ENCODE measurements around the gene DNAH14. TPM values are rescaled to one million over a fixed set of nuclear protein-coding genes. Genes with fewer than 3 reads are reported as not detected.
"Not testable (repeated sequence)": the region's sequence is repeated elsewhere in the genome, so short reads cannot be mapped to it uniquely, and the experiment has no call there.

Gene DNAH14
- polyA plus RNA-seq, 6 donors from 2014 or later: 0.12 to 0.43 TPM; not detected in 4

DNA sequence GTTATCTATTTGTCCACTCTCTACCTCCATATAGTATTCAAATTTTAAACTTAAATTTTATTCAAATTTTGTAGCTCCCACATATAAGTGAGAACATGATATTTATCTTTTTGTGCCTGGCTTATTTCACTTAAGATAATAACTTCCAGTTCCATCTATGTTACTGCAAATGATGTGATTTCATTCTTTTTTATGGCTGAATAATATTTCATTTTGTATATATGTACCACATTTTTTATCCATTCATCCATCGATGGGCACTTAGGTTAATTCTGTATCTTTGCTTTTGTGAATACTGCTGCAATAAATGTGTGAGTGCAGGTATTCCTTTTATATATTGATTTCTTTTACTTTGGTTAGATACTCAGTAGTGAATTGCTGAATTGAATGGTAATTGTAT, 2.1 kb downstream of the DNAH14 start:
- Mint-ChIP-seq H3K4me3 (no peak overlapping the region), H3K27me3 (peaks cover 15 to 30% (median 24%) of the 10 kb centered on the region in 3 donors), H3K9me3 (peaks cover 13 to 65% (median 49%) of the 10 kb centered on the region in 7 donors), H3K36me3 (peaks cover 20 to 37% of the 10 kb centered on the region in 2 donors), H3K4me1 (peaks cover 0 to 4% (median 0%) of the 10 kb centered on the region in 3 donors), H3K27ac (peak overlapping the region in 1 of 6 donors; percentile 16)
- ATAC-seq (ENCODE audit: low read depth in 2 of 2) (no peak), DNase-seq (no peak)

DNA sequence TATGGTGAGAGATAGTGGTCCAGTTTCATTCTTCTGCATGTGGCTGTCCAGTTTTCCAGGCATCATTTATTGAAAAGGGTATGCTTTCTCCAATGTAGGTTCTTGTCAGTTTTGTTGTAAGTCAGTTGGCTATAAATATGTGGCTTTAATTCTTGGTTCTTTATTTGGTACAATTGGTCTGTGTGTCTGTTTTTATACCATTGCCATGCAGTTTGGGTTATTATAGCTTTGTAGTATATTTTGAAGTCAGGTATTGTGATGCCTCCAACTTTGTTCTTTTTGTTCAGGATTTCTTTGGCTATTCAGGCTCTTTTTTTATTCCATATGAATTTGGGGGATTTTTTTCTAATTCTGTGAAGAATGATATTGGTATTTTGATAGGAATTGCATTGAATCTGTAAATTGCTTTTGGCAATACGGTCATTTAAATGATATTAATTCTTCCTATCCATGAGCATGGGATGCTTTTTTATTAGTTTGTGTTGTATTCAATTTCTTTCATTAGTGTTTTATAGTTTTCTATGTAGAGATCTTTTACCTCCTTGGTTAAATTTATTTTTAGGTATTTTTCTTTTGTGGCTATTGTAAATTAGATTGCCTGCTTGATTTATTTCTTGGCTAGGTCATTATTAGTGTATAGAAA, 3.3 kb downstream of the DNAH14 start:
- Mint-ChIP-seq H3K27ac (no peak overlapping the region), H3K36me3 (peaks cover 20 to 37% of the 10 kb centered on the region in 2 donors), H3K9me3 (peaks cover 15 to 69% (median 50%) of the 10 kb centered on the region in 7 donors), H3K27me3 (peaks cover 9 to 26% (median 24%) of the 10 kb centered on the region in 3 donors), H3K4me3 (no peak overlapping the region), H3K4me1 (peaks cover 0 to 4% (median 0%) of the 10 kb centered on the region in 3 donors)
- no peak for ATAC-seq (ENCODE audit: low read depth in 2 of 2)
- no peak for DNase-seq

GRCh38 chr1:224933584-224933983, 4.1 kb downstream of the DNAH14 start:
- Mint-ChIP-seq H3K4me3 (no peak overlapping the region), H3K27me3 (peaks cover 8 to 24% (median 23%) of the 10 kb centered on the region in 3 donors), H3K36me3 (peaks cover 20 to 37% of the 10 kb centered on the region in 2 donors), H3K27ac (no peak overlapping the region), H3K4me1 (peaks cover 0 to 4% (median 0%) of the 10 kb centered on the region in 3 donors), H3K9me3 (peaks cover 20 to 74% (median 57%) of the 10 kb centered on the region in 7 donors)
- ATAC-seq (ENCODE audit: low read depth in 2 of 2): no peak
- DNase-seq: no peak

- Mint-ChIP-seq H3K36me3 (peaks cover 15 to 19% of the 10 kb centered on the region in 2 donors), H3K4me1 (no peaks in the 10 kb centered on the region), H3K9me3 (peaks cover 18 to 59% (median 41%) of the 10 kb centered on the region in 7 donors), H3K4me3 (no peak overlapping the region), H3K27me3 (no peaks in the 10 kb centered on the region), H3K27ac (no peak overlapping the region)
- DNase-seq: no peak
- ATAC-seq (ENCODE audit: low read depth in 2 of 2): no peak
These were observed 9.2 kb downstream of the DNAH14 start for GRCh38 chr1:224938652-224939051.

DNA sequence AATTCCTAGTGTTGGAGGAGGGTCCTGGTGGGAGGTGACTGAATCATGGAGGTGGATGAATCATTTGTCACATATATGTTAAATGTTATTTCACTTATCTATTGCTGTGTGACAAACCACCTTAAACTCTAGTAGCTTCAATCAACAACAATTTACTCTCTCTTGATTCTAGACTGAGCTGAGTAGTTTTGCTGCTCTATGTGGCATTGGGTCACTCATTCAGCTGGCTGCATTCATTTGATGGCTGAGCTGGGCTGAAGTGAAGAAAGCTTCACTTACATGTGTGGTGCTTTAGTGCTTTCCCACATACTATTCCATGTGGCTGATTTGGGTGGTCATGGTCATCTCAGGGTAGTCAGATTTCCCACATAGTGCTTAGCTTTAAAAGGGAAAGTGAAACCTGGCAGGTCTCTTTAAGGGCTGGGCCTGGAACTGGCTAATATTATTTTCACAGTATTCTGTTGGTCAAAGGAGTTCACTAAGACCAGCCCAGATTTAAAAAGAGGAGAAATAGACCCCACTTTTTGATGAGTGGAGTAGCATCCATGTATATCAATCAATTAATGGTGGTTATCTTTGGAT, 10.5 kb downstream of the DNAH14 start:
- Mint-ChIP-seq H3K4me1 (no peaks in the 10 kb centered on the region), H3K27ac (no peak overlapping the region), H3K27me3 (peaks cover 0 to under 1% (median 0%) of the 10 kb centered on the region in 3 donors), H3K4me3 (no peak overlapping the region), H3K36me3 (peaks cover 4 to 6% of the 10 kb centered on the region in 2 donors), H3K9me3 (peaks cover 13 to 47% (median 29%) of the 10 kb centered on the region in 7 donors)
- ATAC-seq (ENCODE audit: low read depth in 2 of 2): no peak
- no peak for DNase-seq

DNA sequence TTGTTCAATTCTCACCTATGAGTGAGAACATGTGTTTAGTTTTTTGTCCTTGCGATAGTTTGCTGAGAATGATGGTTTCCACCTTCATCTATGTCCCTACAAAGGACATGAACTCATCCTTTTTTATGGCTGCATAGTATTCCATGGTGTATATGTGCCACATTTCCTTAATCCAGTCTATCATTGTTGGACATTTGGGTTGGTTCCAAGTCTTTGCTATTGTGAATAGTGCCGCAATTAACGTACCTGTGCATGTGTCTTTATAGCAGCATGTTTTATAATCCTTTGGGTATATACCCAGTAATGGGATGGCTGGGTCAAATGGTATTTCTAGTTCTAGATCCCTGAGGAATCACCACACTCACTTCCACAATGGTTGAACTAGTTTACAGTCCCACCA, 11.3 kb downstream of the DNAH14 start:
- H3K36me3 Mint-ChIP-seq; H3K4me1 Mint-ChIP-seq; H3K27me3 Mint-ChIP-seq; ATAC-seq (ENCODE audit: low read depth in 2 of 2); H3K27ac Mint-ChIP-seq; DNase-seq; H3K4me3 Mint-ChIP-seq: not testable (repeated sequence)
- peaks cover 11 to 39% (median 22%) of the 10 kb centered on the region in 7 donors for H3K9me3 Mint-ChIP-seq

DNA sequence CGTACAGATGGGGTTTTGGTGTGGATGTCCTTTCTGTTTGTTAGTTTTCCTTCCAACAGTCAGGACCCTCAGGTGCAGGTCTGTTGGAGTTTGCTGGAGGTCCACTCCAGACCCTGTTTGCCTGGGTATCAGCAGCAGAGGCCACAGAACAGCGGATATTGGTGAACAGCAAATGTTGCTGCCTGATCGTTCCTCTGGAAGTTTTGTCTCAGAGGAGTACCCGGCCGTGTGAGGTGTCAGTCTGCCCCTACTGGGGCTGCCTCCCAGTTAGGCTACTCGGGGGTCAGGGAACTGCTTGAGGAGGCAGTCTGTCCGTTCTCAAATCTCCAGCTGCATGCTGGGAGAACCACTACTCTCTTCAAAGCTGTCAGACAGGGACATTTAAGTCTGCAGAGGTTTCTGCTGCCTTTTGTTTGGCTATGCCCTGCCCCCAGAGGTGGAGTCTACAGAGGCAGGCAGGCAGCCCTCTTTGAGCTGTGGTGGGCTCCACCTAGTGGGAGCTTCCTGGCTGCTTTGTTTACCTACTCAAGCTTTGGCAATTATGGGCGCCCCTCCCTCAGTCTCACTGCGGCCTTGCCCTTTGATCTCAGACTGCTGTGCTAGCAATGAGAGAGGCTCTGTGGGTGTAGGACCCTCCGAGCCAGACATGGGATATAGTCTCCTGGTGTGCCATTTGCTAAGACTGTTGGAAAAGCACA, 16.3 kb downstream of the DNAH14 start:
- H3K4me3 Mint-ChIP-seq; H3K27ac Mint-ChIP-seq; H3K4me1 Mint-ChIP-seq; DNase-seq; ATAC-seq (ENCODE audit: low read depth in 2 of 2); H3K27me3 Mint-ChIP-seq; H3K36me3 Mint-ChIP-seq: not testable (repeated sequence)
- peaks cover 2 to 15% (median 5%) of the 10 kb centered on the region in 7 donors for H3K9me3 Mint-ChIP-seq

DNA sequence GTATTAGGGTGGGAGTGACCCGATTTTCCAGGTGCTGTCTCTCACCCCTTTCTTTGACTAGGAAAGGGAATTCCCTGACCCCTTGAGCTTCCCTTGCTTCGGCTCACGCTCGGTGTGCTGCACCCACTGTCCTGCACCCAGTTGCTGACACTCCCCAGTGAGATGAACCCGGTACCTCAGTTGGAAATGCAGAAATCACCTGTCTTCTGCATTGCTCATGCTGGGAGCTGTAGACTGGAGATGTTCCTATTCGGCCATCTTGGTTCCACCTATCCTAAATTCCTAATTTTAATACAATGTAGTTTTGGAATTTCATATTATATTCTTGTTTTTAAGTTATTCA, 16.8 kb downstream of the DNAH14 start:
- not testable (repeated sequence) for ATAC-seq (ENCODE audit: low read depth in 2 of 2); H3K36me3 Mint-ChIP-seq; H3K4me3 Mint-ChIP-seq; H3K4me1 Mint-ChIP-seq; H3K27me3 Mint-ChIP-seq; DNase-seq
- peak overlapping the region in 1 of 6 donors; percentile 33 for H3K27ac Mint-ChIP-seq
- H3K9me3 Mint-ChIP-seq: peaks cover 2 to 15% (median 5%) of the 10 kb centered on the region in 7 donors

DNA sequence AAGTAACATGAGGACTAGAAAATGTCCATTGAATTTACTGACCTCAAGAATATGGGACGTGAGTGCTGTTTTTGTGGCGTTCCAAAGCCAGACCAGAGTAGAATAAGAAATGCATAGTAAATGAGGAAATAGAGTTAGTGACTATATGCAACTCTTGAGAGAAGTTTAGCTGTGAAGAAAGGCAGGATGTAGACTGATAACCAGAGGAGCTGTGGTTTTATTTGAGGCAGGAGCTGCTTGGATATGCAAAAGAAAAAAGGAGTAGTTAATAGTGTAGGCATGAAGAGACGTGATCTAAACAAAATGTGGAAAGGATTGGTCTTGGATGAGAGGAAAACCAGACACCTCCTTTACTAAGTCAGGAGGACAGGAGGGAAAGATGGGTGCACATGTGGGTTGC, 28.2 kb downstream of the DNAH14 start:
- no peak for DNase-seq
- Mint-ChIP-seq H3K4me3 (no peak overlapping the region), H3K36me3 (no peaks in the 10 kb centered on the region), H3K4me1 (no peaks in the 10 kb centered on the region), H3K9me3 (no peaks in the 10 kb centered on the region), H3K27ac (no peak overlapping the region), H3K27me3 (peaks cover 0 to 6% (median 5%) of the 10 kb centered on the region in 3 donors)
- no peak for ATAC-seq (ENCODE audit: low read depth in 2 of 2)

DNA sequence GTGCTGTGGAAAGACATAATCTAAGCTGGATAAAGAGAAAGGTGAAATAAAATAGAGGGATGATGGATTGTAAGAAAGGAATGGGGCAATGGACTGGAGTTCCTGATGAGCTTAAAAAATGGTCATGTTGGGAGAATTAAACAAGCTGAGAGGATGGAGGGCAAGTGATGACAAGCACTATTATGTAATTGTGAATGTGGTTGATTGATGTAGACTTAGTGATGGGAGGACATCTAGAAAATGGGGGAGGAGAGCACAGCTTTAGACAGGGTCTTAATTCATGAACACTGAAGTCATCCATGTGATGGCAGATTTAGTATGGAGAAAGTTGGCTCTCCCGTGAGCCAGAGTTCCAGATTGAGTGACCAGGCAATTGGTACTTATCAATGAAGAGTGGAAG, 29.0 kb downstream of the DNAH14 start:
- H3K9me3 Mint-ChIP-seq: peaks cover 0 to 7% (median 0%) of the 10 kb centered on the region in 7 donors
- no peaks in the 10 kb centered on the region for H3K4me1 Mint-ChIP-seq
- H3K27me3 Mint-ChIP-seq: peaks cover 0 to 6% (median 5%) of the 10 kb centered on the region in 3 donors
- no peak overlapping the region for H3K27ac Mint-ChIP-seq
- ATAC-seq (ENCODE audit: low read depth in 2 of 2) (no peak), DNase-seq (no peak)
- H3K36me3 Mint-ChIP-seq: no peaks in the 10 kb centered on the region
- no peak overlapping the region for H3K4me3 Mint-ChIP-seq

DNA sequence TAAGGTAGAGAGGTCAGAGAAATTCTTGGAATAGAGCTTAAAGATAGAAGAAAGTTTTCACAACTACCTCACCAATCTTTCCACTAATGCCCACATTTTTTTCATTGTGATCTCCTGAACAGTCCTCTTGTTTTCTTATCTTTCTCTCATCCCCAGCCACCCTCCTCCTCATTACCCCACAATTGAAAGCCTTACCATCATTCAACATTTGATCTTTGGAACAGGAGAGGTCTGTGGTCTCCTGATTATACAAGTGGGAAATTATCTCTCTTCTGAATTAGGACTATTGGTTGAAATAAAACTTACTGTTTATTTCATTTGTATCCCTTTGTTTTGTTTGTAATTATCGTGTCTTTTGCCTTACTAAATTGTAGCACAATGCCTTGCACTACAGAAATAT, 29.6 kb downstream of the DNAH14 start:
- Mint-ChIP-seq H3K27ac (no peak overlapping the region), H3K4me3 (no peak overlapping the region), H3K9me3 (peaks cover 0 to 10% (median 0%) of the 10 kb centered on the region in 7 donors), H3K36me3 (no peaks in the 10 kb centered on the region), H3K4me1 (no peaks in the 10 kb centered on the region), H3K27me3 (peaks cover 0 to 6% (median 5%) of the 10 kb centered on the region in 3 donors)
- ATAC-seq (ENCODE audit: low read depth in 2 of 2): no peak
- no peak for DNase-seq

- Mint-ChIP-seq H3K27ac (no peak overlapping the region), H3K4me3 (no peak overlapping the region), H3K36me3 (no peaks in the 10 kb centered on the region), H3K9me3 (peaks cover 0 to 10% (median 0%) of the 10 kb centered on the region in 7 donors), H3K4me1 (no peaks in the 10 kb centered on the region), H3K27me3 (peaks cover 0 to 6% (median 5%) of the 10 kb centered on the region in 3 donors)
- DNase-seq (no peak), ATAC-seq (ENCODE audit: low read depth in 2 of 2) (no peak)
These were observed 30.2 kb downstream of the DNAH14 start for GRCh38 chr1:224959656-224960055.

DNA sequence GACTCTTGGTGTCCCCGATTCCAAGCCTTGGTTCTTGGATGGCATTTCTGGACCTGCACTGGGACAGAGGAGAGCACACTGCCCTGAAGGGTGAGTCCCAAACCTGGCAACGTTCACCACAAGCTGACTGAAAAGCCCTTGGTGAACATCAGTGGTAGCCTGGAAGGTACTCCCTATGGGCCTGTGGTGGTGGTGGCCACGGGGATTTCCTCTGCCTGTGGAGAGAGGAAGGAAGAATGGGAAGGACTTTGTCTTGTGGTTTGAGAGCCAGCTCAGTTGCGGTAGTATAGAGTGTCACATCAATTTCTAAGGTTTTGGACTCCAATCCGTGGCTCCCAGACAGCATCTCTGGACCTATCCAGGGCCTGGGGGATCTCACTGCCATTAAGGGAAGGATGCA, 50.7 kb downstream of the DNAH14 start:
- no peak overlapping the region for H3K27ac Mint-ChIP-seq
- DNase-seq: no peak
- H3K4me1 Mint-ChIP-seq: peaks cover 0 to 2% (median 0%) of the 10 kb centered on the region in 3 donors
- no peak for ATAC-seq (ENCODE audit: low read depth in 2 of 2)
- peaks cover 0 to 5% (median 0%) of the 10 kb centered on the region in 7 donors for H3K9me3 Mint-ChIP-seq
- peaks cover 5 to 20% (median 7%) of the 10 kb centered on the region in 3 donors for H3K27me3 Mint-ChIP-seq
- H3K36me3 Mint-ChIP-seq: no peaks in the 10 kb centered on the region
- no peak overlapping the region for H3K4me3 Mint-ChIP-seq

All from naive B cell (primary cell).